Spinal cord (tissue), 10 donors: ENCODE measurements around the gene SLC12A7. TPM values are rescaled to one million over a fixed set of nuclear protein-coding genes. Genes with fewer than 3 reads are reported as not detected.
"Not testable (repeated sequence)": the region's sequence is repeated elsewhere in the genome, so short reads cannot be mapped to it uniquely, and the experiment has no call there.

Experiments
- DNase-seq, 6 donors: peaks; one replicate each; pipeline versions ENCODE4 v3.0.0 to v3.0.0-alpha.2; 2013 to 2015; ENCODE audit warnings: low spot score in 6 of 6, low read depth in 4 of 6
- H3K27ac ChIP-seq: one replicate; pipeline ENCODE4 v1.5.1; 2013; ENCODE audit warnings: low read depth, low read length, control low read depth
- H3K27me3 ChIP-seq: one replicate; pipeline ENCODE4 v1.6.1; 2013; ENCODE audit warnings: low read length; ENCODE audit not compliant: control insufficient read depth, insufficient read depth
- H3K36me3 ChIP-seq: one replicate; pipeline ENCODE4 v1.6.1; 2013; ENCODE audit warnings: low read length; ENCODE audit not compliant: control insufficient read depth, insufficient read depth
- H3K4me1 ChIP-seq: one replicate; pipeline ENCODE4 v1.6.1; 2013; ENCODE audit warnings: low read length; ENCODE audit not compliant: control insufficient read depth, insufficient read depth
- H3K4me3 ChIP-seq: one replicate; pipeline ENCODE4 v1.5.1; 2013; ENCODE audit warnings: low read depth, low read length, control low read depth
- H3K9me3 ChIP-seq: one replicate; pipeline ENCODE4 v1.6.1; 2013; ENCODE audit warnings: low read length; ENCODE audit not compliant: control insufficient read depth, insufficient read depth
- WGBS: methylation state at CpG from one replicate; pipeline ENCODE4 v1.1.5; 2013; ENCODE audit warnings: missing lambda C conversion rate; ENCODE audit not compliant: insufficient coverage; 5-methylcytosine and 5-hydroxymethylcytosine counted together
- polyA plus RNA-seq, 2 donors: library from polyadenylated mRNA; unstranded; fragments of 120-200 nt; gene quantifications; one replicate each; pipeline ENCODE4 v1.2.1, GENCODE V29; 2013; ENCODE audit not compliant: insufficient read length in 2 of 2
- total RNA-seq, 2 donors: library from RNA; depleted of rRNA in 1 of 2; stranded (reverse); fragments of 120-200 nt in 1 of 2; fragments of >200 nt in 1 of 2; gene quantifications; one replicate each; pipeline versions ENCODE4 v1.2.3 to v1.2.4, GENCODE V29; 2013 to 2014
- donor health status: healthy.

Gene SLC12A7
- total and polyA plus RNA-seq, 4 donors, result 8.7 to 21.3 (median 16.4) TPM

DNA sequence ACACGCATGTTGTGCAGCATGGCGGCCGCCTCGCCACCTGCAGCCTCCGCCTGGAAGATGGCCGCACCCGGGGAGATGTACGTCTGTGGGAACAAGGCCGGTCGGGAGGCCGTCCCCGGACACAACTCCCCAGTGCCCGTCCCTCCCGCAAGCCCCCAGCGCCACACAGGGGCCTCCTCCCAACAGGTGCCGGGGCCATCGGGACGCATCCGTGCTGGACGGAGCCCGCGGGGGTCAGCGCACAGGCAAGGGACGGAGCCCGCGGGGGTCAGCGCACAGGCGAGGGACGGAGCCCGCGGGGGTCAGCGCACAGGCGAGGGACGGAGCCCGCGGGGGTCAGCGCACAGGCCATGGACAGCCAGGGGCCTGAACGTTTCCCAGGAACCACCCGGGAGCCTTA is 26.5 kb downstream of the SLC12A7 start:
- Histone ChIP-seq H3K4me3 (no peak overlapping the region), H3K36me3 (peaks cover 64% of the 10 kb centered on the region), H3K27ac (no peak overlapping the region), H3K9me3 (no peaks in the 10 kb centered on the region), H3K4me1 (peaks cover 11% of the 10 kb centered on the region), H3K27me3 (no peaks in the 10 kb centered on the region)
- 92% methylated on average over 39 of the region's 39 CpGs for WGBS
- DNase-seq, result no peak

DNA sequence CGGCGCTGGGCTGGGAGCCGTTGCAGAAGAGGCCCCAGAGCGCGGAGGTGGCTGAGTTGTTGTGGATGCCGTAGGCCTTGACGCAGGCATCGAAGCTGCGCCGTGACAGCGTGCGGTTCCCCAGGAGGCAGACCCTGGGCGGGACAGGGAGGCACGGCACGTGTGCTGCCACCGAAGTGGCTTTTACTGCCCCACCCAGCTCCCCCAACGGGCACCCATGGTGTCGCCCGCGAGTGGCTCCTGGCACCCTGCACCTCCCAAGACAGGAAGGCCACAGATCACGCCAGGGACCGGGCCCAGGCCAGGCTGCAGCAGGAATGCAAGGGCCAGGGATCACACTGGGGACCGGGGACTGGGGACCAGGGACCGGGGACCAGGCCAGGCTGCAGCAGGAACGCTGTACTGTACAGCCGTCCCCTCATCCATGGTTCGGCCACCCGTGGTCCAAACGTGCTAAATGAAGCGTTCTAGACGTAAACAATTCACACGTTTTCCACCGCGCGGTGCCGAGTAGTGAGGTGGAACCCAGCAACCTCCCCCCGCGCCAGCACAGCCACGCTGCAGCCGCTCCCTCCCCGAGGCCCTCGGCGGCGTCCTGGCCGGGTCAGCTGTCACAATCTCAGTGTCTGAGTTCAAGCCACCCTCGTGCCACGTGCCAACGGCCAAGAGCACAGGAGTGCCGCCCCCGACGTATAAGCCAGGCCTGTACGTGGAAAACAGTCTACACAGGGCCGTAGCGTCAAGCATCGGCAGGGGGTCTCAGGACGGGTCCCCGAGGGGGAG is 27.8 kb downstream of the SLC12A7 start:
- no peaks in the 10 kb centered on the region for H3K9me3 ChIP-seq
- H3K27ac ChIP-seq, result no peak overlapping the region
- no peak for DNase-seq
- H3K27me3 ChIP-seq, result no peaks in the 10 kb centered on the region
- WGBS, result 89% methylated on average over 57 of the region's 57 CpGs
- no peaks in the 10 kb centered on the region for H3K4me1 ChIP-seq
- peaks cover 72% of the 10 kb centered on the region for H3K36me3 ChIP-seq
- H3K4me3 ChIP-seq, result no peak overlapping the region

DNA sequence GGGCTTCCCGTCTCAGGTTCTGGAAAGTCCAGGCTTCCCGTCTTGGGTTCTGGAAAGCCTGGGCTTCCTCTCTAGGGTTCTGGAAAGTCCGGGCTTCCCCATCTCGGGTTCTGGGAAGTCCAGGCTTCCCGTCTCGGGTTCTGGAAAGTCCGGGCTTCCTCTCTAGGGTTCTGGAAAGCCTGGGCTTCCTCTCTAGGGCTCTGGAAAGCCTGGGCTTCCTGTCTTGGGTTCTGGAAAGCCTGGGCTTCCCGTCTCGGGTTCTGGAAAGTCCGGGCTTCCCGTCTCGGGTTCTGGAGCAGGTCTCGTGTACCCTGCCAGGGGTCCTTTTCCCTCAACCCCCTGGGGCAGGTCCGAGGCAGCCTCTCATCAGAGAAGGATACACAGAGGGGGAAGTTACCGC is 28.8 kb downstream of the SLC12A7 start:
- not testable (repeated sequence) for H3K27me3 ChIP-seq, H3K4me3 ChIP-seq, H3K4me1 ChIP-seq, DNase-seq, H3K27ac ChIP-seq, H3K9me3 ChIP-seq
- H3K36me3 ChIP-seq, result peaks cover 69% of the 10 kb centered on the region
- 83% methylated on average over 13 of the region's 15 CpGs for WGBS

DNA sequence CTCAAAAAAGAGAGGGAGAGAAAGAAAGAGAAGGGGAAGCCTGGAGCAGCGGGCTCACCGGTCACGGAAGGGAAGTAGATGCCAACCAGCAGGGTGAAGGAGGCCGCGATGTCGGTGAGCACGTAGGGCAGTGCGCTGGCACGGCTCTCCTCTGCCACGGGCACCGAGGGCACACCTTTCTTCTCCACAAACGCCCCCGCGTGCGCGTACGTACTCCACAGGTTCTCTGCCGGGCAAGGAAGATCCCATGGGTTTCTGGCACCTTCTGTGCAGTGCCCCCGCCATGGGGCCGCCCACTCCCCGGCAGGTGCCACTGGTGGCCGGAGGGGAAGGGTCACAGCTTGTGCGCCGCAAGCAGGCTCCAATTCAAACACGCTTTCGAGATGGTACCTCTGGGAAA is 30.3 kb downstream of the SLC12A7 start:
- no peak for DNase-seq
- Histone ChIP-seq H3K27ac (no peak overlapping the region), H3K36me3 (peaks cover 65% of the 10 kb centered on the region), H3K9me3 (no peaks in the 10 kb centered on the region), H3K4me1 (no peaks in the 10 kb centered on the region), H3K4me3 (no peak overlapping the region), H3K27me3 (no peaks in the 10 kb centered on the region)
- 93% methylated on average over 26 of the region's 26 CpGs for WGBS

DNA sequence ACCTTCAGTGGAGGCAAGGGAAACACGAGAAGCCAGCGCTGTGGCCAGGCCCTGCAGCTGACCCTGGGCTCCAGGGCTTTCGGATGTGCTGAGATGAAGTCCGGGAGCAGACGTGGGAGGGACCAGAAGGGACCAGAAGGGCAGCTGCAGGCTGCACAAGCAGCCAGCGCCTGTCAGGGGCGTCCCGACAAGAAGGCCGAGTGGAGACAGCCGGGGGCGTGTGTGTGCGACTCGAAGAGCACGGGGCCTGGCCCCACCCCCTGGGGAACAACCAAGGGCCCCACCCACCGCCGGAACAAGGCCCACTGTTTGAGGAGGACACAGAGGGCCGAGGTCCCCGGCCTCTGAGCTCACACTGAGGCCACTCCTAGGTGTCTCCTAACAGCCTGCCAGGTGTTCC is 31.4 kb downstream of the SLC12A7 start:
- H3K4me1 ChIP-seq, result no peaks in the 10 kb centered on the region
- peaks cover 65% of the 10 kb centered on the region for H3K36me3 ChIP-seq
- 80% methylated on average over 18 of the region's 18 CpGs for WGBS
- H3K9me3 ChIP-seq, result no peaks in the 10 kb centered on the region
- H3K4me3 ChIP-seq, result no peak overlapping the region
- DNase-seq, result no peak
- no peaks in the 10 kb centered on the region for H3K27me3 ChIP-seq
- no peak overlapping the region for H3K27ac ChIP-seq

DNA sequence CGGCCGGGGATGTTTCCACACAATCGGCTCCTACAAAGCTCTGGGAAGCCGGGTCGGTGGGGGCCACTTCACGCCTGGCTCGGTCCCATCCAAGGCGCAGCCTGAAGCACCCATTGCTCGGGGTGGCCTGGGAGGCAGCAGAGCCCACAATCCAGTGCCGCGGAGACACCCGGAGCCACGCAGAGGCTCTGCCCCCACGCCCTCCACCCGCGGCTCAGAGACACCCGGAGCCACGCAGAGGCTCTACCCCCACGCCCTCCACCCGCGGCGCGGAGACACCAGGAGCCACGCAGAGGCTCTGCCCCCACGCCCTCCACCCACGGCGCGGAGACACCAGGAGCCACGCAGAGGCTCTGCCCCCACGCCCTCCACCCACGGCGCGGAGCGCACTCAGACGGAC is 31.9 kb downstream of the SLC12A7 start:
- Histone ChIP-seq H3K36me3 (peaks cover 65% of the 10 kb centered on the region), H3K9me3 (no peaks in the 10 kb centered on the region), H3K27me3 (no peaks in the 10 kb centered on the region), H3K4me3 (no peak overlapping the region), H3K4me1 (no peaks in the 10 kb centered on the region), H3K27ac (no peak overlapping the region)
- DNase-seq, result no peak
- WGBS, result 93% methylated on average over 14 of the region's 35 CpGs

DNA sequence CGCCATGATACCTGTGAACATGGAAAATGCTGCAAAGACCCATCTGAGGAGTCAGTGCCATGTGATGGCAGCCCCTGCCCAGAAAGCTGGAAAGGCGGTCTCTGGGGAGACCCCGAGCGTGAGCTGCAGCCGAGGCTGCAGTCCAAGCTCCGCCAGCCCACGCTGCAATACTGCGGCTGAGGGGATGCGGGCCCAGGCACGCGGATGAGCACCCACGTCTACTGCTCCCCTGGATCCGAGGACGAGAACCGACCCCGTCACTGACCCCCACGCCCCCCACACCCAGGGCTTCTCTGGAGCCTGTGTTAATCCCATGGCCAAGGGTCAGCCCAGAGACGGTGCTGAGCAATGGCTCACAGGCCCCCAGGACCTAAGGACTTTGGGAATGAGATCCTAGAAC is 32.4 kb downstream of the SLC12A7 start:
- 91% methylated on average over 16 of the region's 18 CpGs for WGBS
- H3K4me1 ChIP-seq, result no peaks in the 10 kb centered on the region
- H3K9me3 ChIP-seq, result no peaks in the 10 kb centered on the region
- H3K4me3 ChIP-seq, result no peak overlapping the region
- no peaks in the 10 kb centered on the region for H3K27me3 ChIP-seq
- peaks cover 62% of the 10 kb centered on the region for H3K36me3 ChIP-seq
- H3K27ac ChIP-seq, result no peak overlapping the region
- DNase-seq, result peak in 1 of 6 donors; percentile 18

DNA sequence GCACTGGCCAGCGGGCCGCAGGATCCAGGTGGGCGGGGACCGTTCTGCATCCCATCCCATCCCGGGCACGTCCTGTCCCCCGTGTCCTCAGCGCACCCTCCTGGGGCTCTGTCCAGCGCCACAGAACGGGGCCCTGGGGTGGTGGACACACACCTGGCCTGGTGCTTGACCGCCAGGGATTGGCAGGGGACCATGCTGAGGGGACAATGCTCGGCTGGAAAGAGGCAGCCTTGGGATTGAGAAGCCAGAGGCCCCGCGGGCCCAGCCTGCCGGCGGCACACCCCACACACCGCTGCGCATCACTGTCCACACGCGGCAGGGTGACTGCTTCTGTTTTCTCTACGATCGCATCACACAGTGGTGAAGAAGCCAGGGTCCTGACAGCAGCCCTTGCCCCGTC is 33.0 kb downstream of the SLC12A7 start:
- Histone ChIP-seq H3K27me3 (no peaks in the 10 kb centered on the region), H3K27ac (no peak overlapping the region), H3K36me3 (peaks cover 62% of the 10 kb centered on the region), H3K4me1 (no peaks in the 10 kb centered on the region), H3K9me3 (no peaks in the 10 kb centered on the region), H3K4me3 (no peak overlapping the region)
- WGBS, result 96% methylated on average over 21 of the region's 23 CpGs
- no peak for DNase-seq

DNA sequence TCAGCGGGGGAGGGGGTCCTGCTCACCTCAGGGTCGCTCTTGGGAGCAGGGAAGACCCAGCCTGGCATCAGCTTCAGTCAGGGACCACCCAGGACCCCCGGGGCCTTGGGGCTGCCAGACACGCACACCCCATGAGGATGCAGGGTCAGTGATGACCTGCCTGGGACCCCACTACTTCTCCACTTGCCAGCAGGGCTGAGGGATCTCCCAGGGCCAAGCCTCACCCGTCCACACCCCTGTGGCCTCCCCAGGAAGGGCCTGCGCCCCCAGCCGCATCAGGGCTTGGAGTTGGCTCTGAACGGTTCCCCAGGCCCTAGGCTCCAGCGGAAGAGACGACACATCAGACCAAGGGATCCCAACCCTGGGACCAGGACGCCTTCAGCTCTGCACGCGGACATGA is 33.7 kb downstream of the SLC12A7 start:
- 94% methylated on average over 13 of the region's 13 CpGs for WGBS
- Histone ChIP-seq H3K36me3 (peaks cover 62% of the 10 kb centered on the region), H3K27me3 (no peaks in the 10 kb centered on the region), H3K9me3 (no peaks in the 10 kb centered on the region), H3K4me1 (no peaks in the 10 kb centered on the region), H3K4me3 (no peak overlapping the region), H3K27ac (no peak overlapping the region)
- DNase-seq, result no peak

DNA sequence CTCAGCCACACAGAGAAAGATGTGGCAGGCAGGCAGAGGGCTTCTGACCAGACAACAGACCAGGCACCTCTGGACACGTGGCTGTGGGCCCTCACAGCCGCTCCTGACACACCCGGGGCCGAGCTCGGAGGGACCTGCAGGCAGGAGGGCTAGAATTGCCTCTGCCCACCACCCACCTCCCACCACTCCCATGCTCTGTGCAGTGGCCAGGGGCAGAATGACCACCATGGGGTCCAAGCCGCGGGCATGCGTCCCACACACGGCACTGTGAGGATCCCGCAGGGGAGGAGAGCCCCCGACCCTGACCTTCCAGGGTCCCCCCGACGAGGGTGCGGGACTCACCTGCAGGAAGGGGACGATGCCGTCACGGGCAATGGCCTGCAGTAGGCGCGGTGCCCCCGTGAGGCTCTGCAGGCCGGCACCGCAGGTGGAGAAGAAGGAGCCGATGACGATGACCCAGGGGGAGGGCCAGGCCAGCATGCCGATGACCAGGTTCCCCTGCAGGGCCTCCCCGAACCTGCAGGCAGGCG is 34.3 kb downstream of the SLC12A7 start:
- H3K27me3 ChIP-seq, result no peaks in the 10 kb centered on the region
- H3K4me1 ChIP-seq, result no peaks in the 10 kb centered on the region
- no peaks in the 10 kb centered on the region for H3K9me3 ChIP-seq
- no peak overlapping the region for H3K4me3 ChIP-seq
- WGBS, result 92% methylated on average over 24 of the region's 27 CpGs
- peaks cover 63% of the 10 kb centered on the region for H3K36me3 ChIP-seq
- H3K27ac ChIP-seq, result no peak overlapping the region
- no peak for DNase-seq
